Spinal cord (tissue), 10 donors: Measurements from ENCODE around the gene MSMO1. TPM values are rescaled to one million over a fixed set of nuclear protein-coding genes. Genes with fewer than 3 reads are reported as not detected.
"Not testable (repeated sequence)": the region's sequence is repeated elsewhere in the genome, so short reads cannot be mapped to it uniquely, and the experiment has no call there.

ENCODE experiments used
- DNase-seq, 6 donors: peaks; one replicate each; pipeline versions ENCODE4 v3.0.0 to v3.0.0-alpha.2; 2013 to 2015; ENCODE audit warnings: low spot score in 6 of 6, low read depth in 4 of 6
- H3K27ac ChIP-seq: one replicate; pipeline ENCODE4 v1.5.1; 2013; ENCODE audit warnings: low read depth, low read length, control low read depth
- H3K27me3 ChIP-seq: one replicate; pipeline ENCODE4 v1.6.1; 2013; ENCODE audit warnings: low read length; ENCODE audit not compliant: control insufficient read depth, insufficient read depth
- H3K36me3 ChIP-seq: one replicate; pipeline ENCODE4 v1.6.1; 2013; ENCODE audit warnings: low read length; ENCODE audit not compliant: control insufficient read depth, insufficient read depth
- H3K4me1 ChIP-seq: one replicate; pipeline ENCODE4 v1.6.1; 2013; ENCODE audit warnings: low read length; ENCODE audit not compliant: control insufficient read depth, insufficient read depth
- H3K4me3 ChIP-seq: one replicate; pipeline ENCODE4 v1.5.1; 2013; ENCODE audit warnings: low read depth, low read length, control low read depth
- H3K9me3 ChIP-seq: one replicate; pipeline ENCODE4 v1.6.1; 2013; ENCODE audit warnings: low read length; ENCODE audit not compliant: control insufficient read depth, insufficient read depth
- WGBS: methylation state at CpG from one replicate; pipeline ENCODE4 v1.1.5; 2013; ENCODE audit warnings: missing lambda C conversion rate; ENCODE audit not compliant: insufficient coverage; 5-methylcytosine and 5-hydroxymethylcytosine counted together
- long read RNA-seq, 4 donors: transcript quantifications; one replicate each; lab custom pipeline, GENCODE V29; 2026
- polyA plus RNA-seq, 2 donors: library from polyadenylated mRNA; unstranded; fragments of 120-200 nt; gene quantifications; one replicate each; pipeline ENCODE4 v1.2.1, GENCODE V29; 2013; ENCODE audit not compliant: insufficient read length in 2 of 2
- total RNA-seq, 2 donors: library from RNA; depleted of rRNA in 1 of 2; stranded (reverse); fragments of 120-200 nt in 1 of 2; fragments of >200 nt in 1 of 2; gene quantifications; one replicate each; pipeline versions ENCODE4 v1.2.3 to v1.2.4, GENCODE V29; 2013 to 2014
- donor health status: healthy.

MSMO1 gene
- 100 to 1,000 TPM; 129 to 500 TPM for total RNA-seq
- polyA plus RNA-seq, result 100 to 1,000 TPM; 151 to 217 TPM
- long read RNA-seq, donor 1, transcript MSMO1-202 (5 exons, 1,789 nt), result minor isoform, 7 of 90 reads
- long read RNA-seq, donor 1, transcript MSMO1-201 (6 exons, 2,269 nt), result major isoform, 68 of 90 reads
- long read RNA-seq, donor 1, partial matches to known transcripts, result 6 of 90 reads
- long read RNA-seq, donor 1, other reads (novel, unspliced or antisense), result 7 of 90 reads
- long read RNA-seq, donor 2, transcript MSMO1-201 (6 exons, 2,269 nt), result major isoform, 44 of 58 reads
- long read RNA-seq, donor 2, transcript MSMO1-202 (5 exons, 1,789 nt), result minor isoform, 6 of 58 reads
- long read RNA-seq, donor 2, partial matches to known transcripts, result 5 of 58 reads
- long read RNA-seq, donor 2, other reads (novel, unspliced or antisense), result 0 of 58 reads
- long read RNA-seq, donor 3, transcript MSMO1-201 (6 exons, 2,269 nt), result major isoform, 45 of 139 reads
- long read RNA-seq, donor 3, transcript MSMO1-202 (5 exons, 1,789 nt), result minor isoform, 6 of 139 reads
- long read RNA-seq, donor 3, partial matches to known transcripts, result 88 of 139 reads
- long read RNA-seq, donor 3, other reads (novel, unspliced or antisense), result 0 of 139 reads
- long read RNA-seq, donor 4, transcript MSMO1-201 (6 exons, 2,269 nt), result major isoform, 9 of 9 reads
- long read RNA-seq, donor 4, partial matches to known transcripts, result 0 of 9 reads
- long read RNA-seq, donor 4, other reads (novel, unspliced or antisense), result 0 of 9 reads

GRCh38 chr4:165327211-165328100, at the start of gene MSMO1:
TSS of gene MSMO1 (plus strand) at chr4:165327669. CDS start at chr4:165333371, 5,702 bp downstream.
- Histone ChIP-seq H3K4me1 (peaks cover 11% of the 10 kb centered on the region), H3K9me3 (no peaks in the 10 kb centered on the region), H3K27me3 (no peaks in the 10 kb centered on the region), H3K36me3 (no peaks in the 10 kb centered on the region), H3K4me3 (peak within 1 kb of the TSS; percentile 96), H3K27ac (peak within 1 kb of the TSS; percentile 96)
- peak; percentile 95 to 100 (median 98) for DNase-seq
- WGBS, result 0% methylated on average over 76 of the region's 76 CpGs

DNA sequence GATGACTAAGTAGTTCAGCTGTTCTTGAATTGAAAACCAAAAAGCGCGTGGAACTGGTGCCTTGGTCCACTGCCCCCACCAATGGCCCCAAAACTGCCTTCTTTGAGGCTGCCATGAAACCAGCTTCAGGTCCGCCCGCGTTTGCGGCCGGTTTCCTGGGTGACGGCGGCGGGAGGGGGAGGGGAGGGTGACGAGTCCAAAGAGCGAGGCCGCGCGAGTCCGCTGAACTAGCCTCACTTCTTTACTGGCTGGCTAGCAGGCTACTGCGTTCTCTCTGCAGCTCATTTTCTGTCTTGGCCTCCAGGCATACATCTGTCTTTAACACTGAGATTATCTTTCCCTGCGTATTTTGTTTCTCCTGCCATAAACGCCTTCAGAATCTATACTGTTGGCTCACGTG, 47.9 kb upstream of the MSMO1 start:
- WGBS, result 96% methylated on average over 16 of the region's 20 CpGs
- H3K27me3 ChIP-seq, H3K27ac ChIP-seq, H3K36me3 ChIP-seq, H3K9me3 ChIP-seq, H3K4me1 ChIP-seq, DNase-seq, H3K4me3 ChIP-seq: not testable (repeated sequence)

GRCh38 chr4:165284697-165285096, 42.8 kb upstream of the MSMO1 start:
- not testable (repeated sequence) for DNase-seq, H3K4me1 ChIP-seq, H3K27me3 ChIP-seq, H3K27ac ChIP-seq, H3K9me3 ChIP-seq, H3K4me3 ChIP-seq, H3K36me3 ChIP-seq
- WGBS, result no CpG with 5 or more reads among the region's 3 CpGs

- not testable (repeated sequence) for H3K27me3 ChIP-seq, H3K27ac ChIP-seq, H3K9me3 ChIP-seq, H3K36me3 ChIP-seq, H3K4me3 ChIP-seq, H3K4me1 ChIP-seq, DNase-seq
- 100% methylated on average over 1 of the region's 4 CpGs for WGBS
Observed at GRCh38 chr4:165286619-165287340, 40.7 kb upstream of the MSMO1 start.

DNA sequence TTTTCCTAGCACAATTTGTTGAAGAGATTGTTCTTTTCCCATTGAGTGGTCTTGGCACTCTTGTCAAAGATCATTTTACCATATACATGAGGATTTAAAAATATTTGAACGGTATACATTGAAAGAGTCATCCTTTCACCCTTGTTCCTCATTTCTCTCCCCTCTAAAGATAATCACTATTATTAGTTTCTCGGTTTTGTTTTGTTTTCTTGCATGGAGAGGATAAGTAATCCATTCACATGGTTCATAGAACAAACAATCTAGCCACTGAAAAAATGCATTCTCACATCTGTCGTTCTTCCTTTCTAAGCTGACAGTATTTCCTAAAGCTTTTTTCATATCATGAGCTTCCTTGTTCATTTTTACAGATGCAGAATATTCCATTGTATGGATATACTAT, 39.2 kb upstream of the MSMO1 start:
- WGBS, result no CpG with 5 or more reads among the region's 3 CpGs
- Histone ChIP-seq H3K27me3 (no peaks in the 10 kb centered on the region), H3K4me3 (no peak overlapping the region), H3K36me3 (no peaks in the 10 kb centered on the region), H3K27ac (no peak overlapping the region), H3K4me1 (no peaks in the 10 kb centered on the region), H3K9me3 (peaks cover 2% of the 10 kb centered on the region)
- DNase-seq, result no peak

GRCh38 chr4:165288639-165289422, 38.6 kb upstream of the MSMO1 start:
- Histone ChIP-seq H3K36me3 (no peaks in the 10 kb centered on the region), H3K9me3 (no peaks in the 10 kb centered on the region), H3K4me1 (no peaks in the 10 kb centered on the region), H3K27ac (no peak overlapping the region), H3K4me3 (no peak overlapping the region), H3K27me3 (no peaks in the 10 kb centered on the region)
- peak in 1 of 6 donors; percentile 4 for DNase-seq

DNA sequence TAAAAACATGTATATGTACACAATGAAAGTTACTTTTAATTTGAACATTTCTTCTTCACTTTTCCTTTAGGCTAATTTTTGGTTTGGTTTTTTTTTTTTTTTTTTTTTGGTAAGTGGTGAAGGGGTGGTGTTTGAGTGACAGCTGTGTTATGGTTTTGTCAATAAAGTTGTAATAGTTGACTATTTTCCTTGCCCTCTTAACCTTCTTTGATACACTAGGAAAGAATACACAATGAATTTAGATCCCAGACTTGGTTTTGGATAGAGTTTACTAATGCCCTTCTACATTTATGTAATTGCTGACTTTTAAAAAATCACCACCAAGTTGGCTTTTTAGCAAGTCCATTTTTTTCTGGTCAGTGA, 38.1 kb upstream of the MSMO1 start:
- Histone ChIP-seq H3K4me1 (no peaks in the 10 kb centered on the region), H3K4me3 (no peak overlapping the region), H3K36me3 (no peaks in the 10 kb centered on the region), H3K27me3 (no peaks in the 10 kb centered on the region), H3K27ac (no peak overlapping the region), H3K9me3 (no peaks in the 10 kb centered on the region)
- no peak for DNase-seq

DNA sequence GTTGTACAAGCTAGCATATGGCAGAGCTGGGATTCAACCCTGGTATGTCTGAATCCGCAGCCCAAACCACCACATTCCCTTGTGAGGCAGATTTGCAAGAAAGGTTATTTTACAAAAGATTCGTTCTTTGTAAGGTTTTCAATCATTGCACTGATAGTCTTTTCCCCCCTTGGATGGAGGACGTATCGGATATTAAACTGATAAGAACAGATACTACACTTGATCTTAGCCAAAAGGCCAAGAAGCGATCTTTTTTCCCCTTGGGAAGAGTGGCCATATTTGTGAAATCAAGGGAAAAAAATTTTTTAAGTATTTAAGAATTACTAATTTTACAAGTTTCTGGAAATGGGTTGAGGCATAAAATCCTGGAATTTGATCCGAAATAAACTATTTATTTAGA, 34.4 kb upstream of the MSMO1 start:
- Histone ChIP-seq H3K4me3 (no peak overlapping the region), H3K27ac (no peak overlapping the region), H3K9me3 (no peaks in the 10 kb centered on the region), H3K27me3 (no peaks in the 10 kb centered on the region), H3K36me3 (peaks cover 8% of the 10 kb centered on the region), H3K4me1 (peaks cover 3% of the 10 kb centered on the region)
- DNase-seq, result peak in 1 of 6 donors; percentile 16
- no CpG with 5 or more reads among the region's 6 CpGs for WGBS
